22Rv1 (cell line): ENCODE data around the gene CDNF.

ENCODE experiments used
- H3K27ac ChIP-seq: fragments of 450-650 bp; 2 replicates; pipeline ENCODE4 v1.5.1; 2017
- ZFX ChIP-seq: fragments of 450-650 bp; IDR thresholded peaks from 2 replicates; pipeline ENCODE4 v1.6.1; 2017; ENCODE audit warnings: antibody characterized with exemption, borderline replicate concordance
- TF ChIP-seq, protein P1 (sequence below): fragments of 450-650 bp; IDR thresholded peaks from 2 replicates; pipeline ENCODE4 v1.5.1; 2017; ENCODE audit warnings: mild to moderate bottlenecking

Gene CDNF

DNA sequence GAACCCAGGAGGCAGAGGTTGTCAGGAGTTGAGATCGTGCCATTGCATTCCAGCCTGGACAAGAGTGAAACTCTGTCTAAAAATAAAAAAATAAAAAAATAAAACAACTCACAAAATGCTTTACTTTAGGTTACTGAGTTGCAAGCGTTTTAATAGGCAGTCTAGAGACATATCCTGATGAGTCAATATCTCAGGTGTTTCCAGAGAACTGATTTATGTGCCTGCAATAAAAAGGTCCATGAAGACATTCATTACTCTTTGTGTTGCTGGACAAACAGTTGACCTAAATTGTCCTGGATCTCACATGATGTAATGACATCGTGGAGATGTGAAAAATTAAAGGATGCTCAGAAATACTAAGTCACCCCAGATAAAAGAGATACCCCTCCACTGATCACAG is 31.5 kb downstream of the CDNF start:
- TF ChIP-seq, protein P1, sequence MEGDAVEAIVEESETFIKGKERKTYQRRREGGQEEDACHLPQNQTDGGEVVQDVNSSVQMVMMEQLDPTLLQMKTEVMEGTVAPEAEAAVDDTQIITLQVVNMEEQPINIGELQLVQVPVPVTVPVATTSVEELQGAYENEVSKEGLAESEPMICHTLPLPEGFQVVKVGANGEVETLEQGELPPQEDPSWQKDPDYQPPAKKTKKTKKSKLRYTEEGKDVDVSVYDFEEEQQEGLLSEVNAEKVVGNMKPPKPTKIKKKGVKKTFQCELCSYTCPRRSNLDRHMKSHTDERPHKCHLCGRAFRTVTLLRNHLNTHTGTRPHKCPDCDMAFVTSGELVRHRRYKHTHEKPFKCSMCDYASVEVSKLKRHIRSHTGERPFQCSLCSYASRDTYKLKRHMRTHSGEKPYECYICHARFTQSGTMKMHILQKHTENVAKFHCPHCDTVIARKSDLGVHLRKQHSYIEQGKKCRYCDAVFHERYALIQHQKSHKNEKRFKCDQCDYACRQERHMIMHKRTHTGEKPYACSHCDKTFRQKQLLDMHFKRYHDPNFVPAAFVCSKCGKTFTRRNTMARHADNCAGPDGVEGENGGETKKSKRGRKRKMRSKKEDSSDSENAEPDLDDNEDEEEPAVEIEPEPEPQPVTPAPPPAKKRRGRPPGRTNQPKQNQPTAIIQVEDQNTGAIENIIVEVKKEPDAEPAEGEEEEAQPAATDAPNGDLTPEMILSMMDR = no peak
- TF ChIP-seq ZFX = no peak
- H3K27ac ChIP-seq = no peak overlapping the region

DNA sequence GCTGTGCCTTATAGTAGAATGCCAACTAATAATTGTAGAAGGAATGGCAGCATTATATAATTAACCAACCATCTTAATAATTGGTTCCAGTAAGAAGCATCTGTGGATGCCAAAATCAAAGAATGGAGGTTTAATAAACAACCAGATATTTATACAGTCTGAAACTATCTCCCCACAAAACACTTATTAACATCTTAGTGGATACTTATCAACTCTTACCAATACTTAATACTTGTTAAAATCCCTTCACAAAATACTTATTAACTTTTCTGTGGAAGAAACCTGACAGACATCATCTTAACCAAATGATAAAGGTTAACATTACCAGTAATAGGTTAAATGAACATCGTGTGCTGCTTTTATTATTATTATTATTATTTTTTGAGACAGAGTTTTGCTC is 34.0 kb downstream of the CDNF start:
- TF ChIP-seq ZFX = no peak
- TF ChIP-seq, protein P1 = no peak

DNA sequence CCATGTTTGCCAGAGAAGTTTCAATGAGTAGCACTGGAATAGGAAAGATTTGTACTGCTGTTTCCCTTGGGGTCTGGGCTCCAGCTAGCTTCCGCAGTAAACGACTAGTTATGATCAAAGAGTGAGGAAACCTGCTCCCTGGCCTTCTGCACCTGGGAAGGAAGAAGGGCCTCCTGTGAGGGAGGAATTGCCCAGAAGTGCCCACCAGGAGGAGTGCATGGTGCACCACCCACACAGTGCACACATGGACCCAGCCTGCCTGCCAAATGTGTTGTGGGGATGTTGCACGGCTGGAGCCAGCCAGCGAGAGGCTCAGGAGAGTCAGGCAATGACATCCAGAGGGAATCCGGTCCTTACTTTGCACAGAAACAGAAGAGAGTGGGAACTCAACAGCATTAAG is 36.1 kb downstream of the CDNF start:
- TF ChIP-seq, protein P1 = no peak
- no peak for TF ChIP-seq ZFX

More for the DNA sequence above, 34.0 kb downstream of the CDNF start:
- H3K27ac ChIP-seq = no peak overlapping the region

DNA sequence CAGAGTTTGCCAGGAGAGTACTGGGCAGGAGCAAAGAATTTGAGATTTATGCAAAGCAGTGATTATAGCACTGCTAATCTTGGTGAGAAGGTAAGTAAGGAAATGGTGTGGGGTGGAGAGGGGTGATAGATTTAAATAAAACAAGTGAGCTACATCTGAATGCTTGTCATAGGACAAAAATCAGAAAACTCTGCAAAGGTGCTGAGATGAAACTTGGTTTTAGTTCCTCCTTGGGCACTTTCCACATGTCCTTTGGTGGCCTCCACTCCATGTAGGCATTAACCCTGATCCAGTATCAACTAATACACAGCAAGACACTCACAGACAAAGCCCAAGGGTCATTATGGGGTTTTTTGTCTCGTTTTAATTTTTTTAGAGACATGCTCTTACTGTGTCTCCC is 37.4 kb downstream of the CDNF start:
- TF ChIP-seq, protein P1 = no peak
- no peak for TF ChIP-seq ZFX
- no peak overlapping the region for H3K27ac ChIP-seq

More for the DNA sequence above, 36.1 kb downstream of the CDNF start:
- no peak overlapping the region for H3K27ac ChIP-seq

DNA sequence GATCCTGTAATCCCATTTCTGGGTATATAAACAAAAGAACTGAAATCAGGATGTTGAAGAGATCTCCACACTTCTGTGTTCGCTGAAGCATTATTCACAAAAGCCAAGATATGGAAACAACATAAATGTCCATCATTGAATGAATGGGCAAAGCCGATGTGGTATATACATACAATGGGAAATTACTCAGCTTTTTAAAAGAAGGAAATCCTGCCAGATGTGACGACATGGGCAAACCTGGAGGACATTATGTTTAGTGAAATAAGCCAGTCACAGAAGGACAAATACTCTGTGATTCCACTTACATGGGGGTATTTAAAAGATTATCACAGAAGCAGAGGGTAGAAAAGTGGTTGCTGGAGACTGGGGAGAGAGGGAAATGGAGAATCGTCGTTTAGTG is 39.2 kb downstream of the CDNF start:
- H3K27ac ChIP-seq = no peak overlapping the region
- TF ChIP-seq, protein P1 = no peak
- no peak for TF ChIP-seq ZFX

DNA sequence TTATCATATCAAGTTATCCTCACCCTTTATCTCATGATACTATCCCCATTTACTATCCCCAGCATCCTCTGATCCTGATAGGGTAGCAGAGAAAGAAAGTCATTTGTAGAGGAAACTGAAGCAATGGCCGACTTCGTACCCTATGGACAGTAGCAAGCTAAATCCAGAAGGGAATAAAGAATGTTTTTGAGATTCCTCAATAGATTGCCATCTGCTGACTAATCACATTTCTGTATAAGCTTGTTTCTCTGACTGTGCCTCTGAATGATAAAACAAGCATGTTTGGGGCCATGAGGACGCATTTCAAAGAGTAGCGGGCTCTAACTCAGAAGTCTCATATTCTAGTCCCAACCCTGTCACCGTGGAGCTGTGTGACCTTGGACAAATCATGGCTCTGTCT is 49.9 kb downstream of the CDNF start:
- H3K27ac ChIP-seq = no peak overlapping the region
- TF ChIP-seq, protein P1 = no peak
- TF ChIP-seq ZFX = no peak

DNA sequence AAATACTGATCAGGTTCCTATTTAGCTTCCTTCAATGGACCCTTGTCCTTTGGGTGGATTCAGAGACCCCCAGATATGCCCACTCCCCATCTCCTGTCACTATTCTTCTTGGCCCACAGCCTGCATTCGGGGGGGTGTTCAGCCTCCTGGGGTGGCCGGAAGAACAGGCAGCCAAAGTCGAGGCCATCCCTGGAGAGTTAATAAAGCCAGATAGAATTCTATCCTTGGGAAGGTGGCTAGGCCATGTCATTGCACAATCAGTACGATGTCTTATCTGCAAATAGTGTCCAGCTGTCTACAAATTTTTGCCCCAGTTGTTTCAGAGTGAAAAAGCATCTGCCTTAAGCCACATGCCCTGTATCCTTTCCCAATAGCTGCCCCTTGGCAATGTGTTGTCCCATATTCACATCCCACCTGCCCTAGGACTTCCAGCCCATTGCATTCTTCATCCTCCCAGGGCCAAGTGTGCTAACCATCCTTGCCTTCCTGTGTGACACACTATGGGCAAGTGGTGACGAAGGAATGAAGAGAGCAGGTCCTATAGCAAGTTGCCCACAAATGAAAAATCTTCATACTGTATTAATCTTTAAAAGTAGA is 53.3 kb downstream of the CDNF start:
- no peak overlapping the region for H3K27ac ChIP-seq
- TF ChIP-seq ZFX = no peak
- TF ChIP-seq, protein P1 = no peak
